GM19238 (cell line): ENCODE data around the gene ZNF516.

Experiments used
- DNase-seq: peaks from one replicate; pipeline ENCODE4 v3.0.0; 2011; ENCODE audit warnings: low spot score; ENCODE audit not compliant: insufficient read length

ZNF516 gene

GRCh38 chr18:76384861-76385680 is 110.0 kb downstream of the ZNF516 start:
- DNase-seq, result no peak

GRCh38 chr18:76384114-76384790 is 110.8 kb downstream of the ZNF516 start:
- DNase-seq, result no peak

- no peak for DNase-seq
These were observed 111.4 kb downstream of the ZNF516 start for GRCh38 chr18:76383636-76384035.

- DNase-seq, result no peak
These were observed 112.8 kb downstream of the ZNF516 start for GRCh38 chr18:76382275-76382674.

- DNase-seq, result no peak
These were observed 114.1 kb downstream of the ZNF516 start for GRCh38 chr18:76380791-76381405.

GRCh38 chr18:76380127-76380729 is 114.8 kb downstream of the ZNF516 start:
- DNase-seq, result no peak

- no peak for DNase-seq
These were observed 115.6 kb downstream of the ZNF516 start for GRCh38 chr18:76379226-76380126.

GRCh38 chr18:76378526-76379215 is 116.4 kb downstream of the ZNF516 start:
- DNase-seq, result no peak

GRCh38 chr18:76377359-76377756 is 117.7 kb downstream of the ZNF516 start:
- no peak for DNase-seq

GRCh38 chr18:76376668-76377358 is 118.2 kb downstream of the ZNF516 start:
- DNase-seq, result no peak

- DNase-seq, result no peak
These were observed 118.8 kb downstream of the ZNF516 start for GRCh38 chr18:76376225-76376624.

GRCh38 chr18:76374330-76375281 is 120.4 kb downstream of the ZNF516 start:
- DNase-seq, result no peak

GRCh38 chr18:76373297-76373696 is 121.7 kb downstream of the ZNF516 start:
- no peak for DNase-seq

GRCh38 chr18:76371301-76372203 is 123.5 kb downstream of the ZNF516 start:
- DNase-seq, result no peak

GRCh38 chr18:76370686-76371085 is 124.4 kb downstream of the ZNF516 start:
- DNase-seq, result no peak

- no peak for DNase-seq
These were observed 124.8 kb downstream of the ZNF516 start for GRCh38 chr18:76370201-76370600.

GRCh38 chr18:76369791-76370190 is 125.3 kb downstream of the ZNF516 start:
- DNase-seq, result no peak

- DNase-seq, result no peak
These were observed 126.1 kb downstream of the ZNF516 start for GRCh38 chr18:76368976-76369375.
